Measurements from ENCODE around the gene SYNPO. TPM values are rescaled to one million over a fixed set of nuclear protein-coding genes. Genes with fewer than 3 reads are reported as not detected.
A peak's percentile ranks its signal among the peaks of the same experiment; 100 is the strongest.

The SYNPO gene
- total RNA-seq, 4 donors from 2014 or later = 419 to 569 (median 539) TPM

DNA sequence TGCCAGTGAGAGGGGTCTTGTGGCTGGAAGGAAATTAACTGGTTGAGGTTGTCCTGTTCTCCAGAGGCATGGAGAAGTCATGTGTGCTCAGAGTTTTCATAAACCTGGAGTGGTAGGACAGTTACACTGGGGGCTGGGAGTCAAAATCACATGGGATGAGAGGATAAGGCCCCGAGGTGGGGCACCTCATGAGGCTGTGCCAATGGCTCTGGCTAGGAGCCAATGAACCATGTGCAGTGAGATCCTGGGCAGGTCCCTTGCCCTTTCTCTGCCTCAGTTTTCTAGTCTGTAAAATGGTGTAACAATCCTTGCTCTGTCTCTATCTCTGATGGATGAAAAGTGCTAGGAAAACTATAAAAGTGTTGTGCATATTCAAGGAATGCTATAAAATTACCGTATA is 7.0 kb upstream of the SYNPO start:
- H3K36me3 ChIP-seq = no peaks in the 10 kb centered on the region
- no peaks in the 10 kb centered on the region for H3K27me3 ChIP-seq
- H3K4me3 ChIP-seq = no peak overlapping the region
- in situ Hi-C loops (cut with MboI; ENCODE audit: low sequenced_read_pairs in 4 of 4) (no loop called here), intact Hi-C loops (cut with DNase I; ENCODE audit: low total_unique reads) (loop anchor here (10.0 kb wide), 1 partner anchor 829 kb away; no protein-coding TSS in a partner anchor)
- ATAC-seq = no peak
- TF ChIP-seq, protein P1, sequence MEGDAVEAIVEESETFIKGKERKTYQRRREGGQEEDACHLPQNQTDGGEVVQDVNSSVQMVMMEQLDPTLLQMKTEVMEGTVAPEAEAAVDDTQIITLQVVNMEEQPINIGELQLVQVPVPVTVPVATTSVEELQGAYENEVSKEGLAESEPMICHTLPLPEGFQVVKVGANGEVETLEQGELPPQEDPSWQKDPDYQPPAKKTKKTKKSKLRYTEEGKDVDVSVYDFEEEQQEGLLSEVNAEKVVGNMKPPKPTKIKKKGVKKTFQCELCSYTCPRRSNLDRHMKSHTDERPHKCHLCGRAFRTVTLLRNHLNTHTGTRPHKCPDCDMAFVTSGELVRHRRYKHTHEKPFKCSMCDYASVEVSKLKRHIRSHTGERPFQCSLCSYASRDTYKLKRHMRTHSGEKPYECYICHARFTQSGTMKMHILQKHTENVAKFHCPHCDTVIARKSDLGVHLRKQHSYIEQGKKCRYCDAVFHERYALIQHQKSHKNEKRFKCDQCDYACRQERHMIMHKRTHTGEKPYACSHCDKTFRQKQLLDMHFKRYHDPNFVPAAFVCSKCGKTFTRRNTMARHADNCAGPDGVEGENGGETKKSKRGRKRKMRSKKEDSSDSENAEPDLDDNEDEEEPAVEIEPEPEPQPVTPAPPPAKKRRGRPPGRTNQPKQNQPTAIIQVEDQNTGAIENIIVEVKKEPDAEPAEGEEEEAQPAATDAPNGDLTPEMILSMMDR (IDR thresholded peaks at IDR 0.05 in 4 of 5, conservative IDR thresholded peaks at IDR 0.05 in 1 of 5) = no peak
- no peak for TF ChIP-seq POLR2A (IDR thresholded peaks at IDR 0.05)
- no peaks in the 10 kb centered on the region for H3K9me3 ChIP-seq
- DNase-seq = no peak
- H3K27ac ChIP-seq = peak overlapping the region; percentile 96 to 100 (median 100)
- H3K4me1 ChIP-seq = peaks cover 82 to 94% of the 10 kb centered on the region in 2 donors

DNA sequence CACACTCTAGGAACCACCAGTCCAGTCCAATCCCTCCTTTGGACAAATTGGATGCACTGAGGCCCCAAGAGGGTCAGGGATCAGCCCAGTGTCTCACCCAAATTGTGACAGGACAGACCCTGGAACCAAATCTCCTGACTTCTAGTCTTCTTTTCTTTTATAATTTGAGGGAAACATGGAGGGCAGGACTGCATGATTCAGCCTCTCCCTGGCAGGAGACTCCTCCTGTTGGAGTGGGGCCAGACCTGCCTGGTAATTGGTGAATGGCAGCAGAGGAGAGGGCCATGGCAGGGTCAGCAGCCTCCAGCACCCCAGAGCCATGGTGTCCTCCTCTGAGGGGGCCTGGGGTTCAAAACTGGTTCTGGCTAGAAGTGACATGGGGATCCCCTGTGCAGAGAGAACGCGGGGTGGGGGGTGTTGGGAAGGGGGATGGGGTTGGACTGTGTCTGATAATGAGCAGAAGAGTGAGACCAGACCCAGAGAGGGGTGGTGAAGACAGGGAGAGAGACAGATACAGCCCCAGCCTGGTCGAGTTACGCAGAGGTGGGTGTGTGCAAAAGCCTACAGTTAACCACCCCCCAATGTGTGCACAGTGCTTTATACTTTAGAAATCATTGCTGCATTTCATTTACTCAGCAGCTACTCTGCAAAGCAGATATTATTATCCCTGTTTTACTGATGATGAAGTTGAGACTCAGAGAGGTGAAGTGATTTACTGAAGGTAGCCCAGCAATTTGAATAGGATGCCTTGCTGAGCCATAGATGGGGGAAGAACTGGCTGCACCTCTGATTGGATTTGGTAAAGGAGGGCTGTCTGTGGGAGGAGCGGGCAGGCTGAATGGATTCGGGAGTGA is 3.8 kb upstream of the SYNPO start:
- DNase-seq (peak in 1 of 2 donors; percentile 76), ATAC-seq (no peak)
- Histone ChIP-seq H3K27me3 (no peaks in the 10 kb centered on the region), H3K9me3 (no peaks in the 10 kb centered on the region), H3K4me1 (peaks cover 82 to 94% of the 10 kb centered on the region in 2 donors), H3K27ac (peak overlapping the region; percentile 96 to 100 (median 100)), H3K36me3 (no peaks in the 10 kb centered on the region), H3K4me3 (no peak overlapping the region)
- TF ChIP-seq, protein P1 (IDR thresholded peaks at IDR 0.05 in 4 of 5, conservative IDR thresholded peaks at IDR 0.05 in 1 of 5) = no peak
- TF ChIP-seq POLR2A (IDR thresholded peaks at IDR 0.05) = no peak
- intact Hi-C loops (cut with DNase I; ENCODE audit: low total_unique reads) (loop anchor here (10.0 kb wide), 1 partner anchor 832 kb away; no protein-coding TSS in a partner anchor), in situ Hi-C loops (cut with MboI; ENCODE audit: low sequenced_read_pairs in 4 of 4) (no loop called here)

DNA sequence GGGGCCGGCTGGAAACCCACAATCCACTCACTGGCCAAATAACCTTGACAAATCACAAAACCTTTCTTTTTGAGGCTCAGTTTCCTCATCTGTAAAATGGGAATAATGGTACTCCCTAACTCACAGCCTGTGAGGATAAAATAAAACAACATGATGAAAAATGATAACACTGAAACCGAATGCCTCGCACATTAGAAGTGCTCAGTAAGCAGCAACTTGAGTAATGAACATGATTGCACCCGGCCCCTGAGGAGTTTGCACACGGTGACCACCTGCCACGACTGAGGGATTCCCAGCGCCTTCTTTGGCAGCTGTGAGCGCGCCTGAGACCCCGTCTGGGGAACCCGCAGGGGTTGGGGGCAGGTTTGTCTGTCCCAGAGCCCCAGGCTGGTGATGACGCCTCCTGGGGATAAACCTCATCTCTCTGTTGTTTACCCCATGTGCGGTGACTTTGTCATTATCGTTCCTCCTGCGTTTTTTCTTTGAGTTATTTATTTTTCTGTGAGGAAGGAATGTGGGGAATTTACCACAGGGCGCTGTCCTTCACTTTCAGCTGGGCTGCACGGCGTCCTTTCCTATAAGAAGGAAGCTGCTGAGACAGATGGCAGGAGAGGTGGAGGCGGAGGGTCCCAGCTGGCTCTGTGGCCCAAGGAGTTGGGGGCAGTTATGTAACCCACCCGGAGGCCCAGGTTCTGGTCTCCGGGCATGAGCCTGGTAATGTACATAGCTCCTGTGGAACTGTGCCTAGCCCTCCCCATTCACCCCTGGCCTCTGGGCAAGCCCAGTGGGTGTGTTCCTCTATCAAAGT is 3.0 kb upstream of the SYNPO start:
- H3K36me3 ChIP-seq = no peaks in the 10 kb centered on the region
- intact Hi-C loops (cut with DNase I; ENCODE audit: low total_unique reads) = loop anchor here (10.0 kb wide), 1 partner anchor 833 kb away; no protein-coding TSS in a partner anchor

DNA sequence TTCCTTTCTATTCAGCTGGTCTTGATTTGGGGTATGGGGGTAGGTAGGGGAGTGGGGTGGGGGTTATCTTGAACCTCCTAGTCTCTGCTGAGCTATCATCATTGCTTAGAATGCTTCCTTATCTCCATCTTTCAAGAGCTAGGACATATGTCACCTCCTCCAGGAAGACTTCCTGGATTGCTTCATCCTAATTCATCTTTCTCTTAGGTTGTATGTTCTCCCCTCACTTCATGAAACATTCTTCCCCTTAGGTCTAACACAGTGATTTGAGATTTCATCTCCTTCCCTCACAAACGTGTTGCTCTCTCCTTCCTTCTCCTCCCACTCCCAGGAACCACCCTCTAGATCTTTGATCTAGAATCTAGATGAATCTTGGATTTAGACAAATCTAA is 2.4 kb upstream of the SYNPO start:
- no peak for DNase-seq
- Histone ChIP-seq H3K9me3 (no peaks in the 10 kb centered on the region), H3K27ac (peak overlapping the region; percentile 96 to 100 (median 100)), H3K27me3 (no peaks in the 10 kb centered on the region), H3K4me3 (no peak overlapping the region), H3K4me1 (peaks cover 83 to 95% of the 10 kb centered on the region in 2 donors), H3K36me3 (no peaks in the 10 kb centered on the region)
- in situ Hi-C loops (cut with MboI; ENCODE audit: low sequenced_read_pairs in 4 of 4) = no loop called here
- ATAC-seq = no peak
- TF ChIP-seq, protein P1 (IDR thresholded peaks at IDR 0.05 in 4 of 5, conservative IDR thresholded peaks at IDR 0.05 in 1 of 5) = no peak
- no peak for TF ChIP-seq POLR2A (IDR thresholded peaks at IDR 0.05)
- intact Hi-C loops (cut with DNase I; ENCODE audit: low total_unique reads) = loop anchor here (10.0 kb wide), 1 partner anchor 833 kb away; no protein-coding TSS in a partner anchor

More for the DNA sequence above, 3.0 kb upstream of the SYNPO start:
- peak overlapping the region; percentile 96 to 100 (median 100) for H3K27ac ChIP-seq
- no peaks in the 10 kb centered on the region for H3K9me3 ChIP-seq
- H3K27me3 ChIP-seq = no peaks in the 10 kb centered on the region
- ATAC-seq (peak in 1 of 2 donors; percentile 9), DNase-seq (no peak)
- H3K4me1 ChIP-seq = peaks cover 82 to 94% of the 10 kb centered on the region in 2 donors
- TF ChIP-seq POLR2A (IDR thresholded peaks at IDR 0.05) = no peak
- TF ChIP-seq, protein P1 (IDR thresholded peaks at IDR 0.05 in 4 of 5, conservative IDR thresholded peaks at IDR 0.05 in 1 of 5) = no peak
- in situ Hi-C loops (cut with MboI; ENCODE audit: low sequenced_read_pairs in 4 of 4) = no loop called here
- no peak overlapping the region for H3K4me3 ChIP-seq
